Endothelial cell of umbilical vein (primary cell): ENCODE measurements around the gene FANCC. TPM values are rescaled to one million over a fixed set of nuclear protein-coding genes. Genes with fewer than 3 reads are reported as not detected.

Experiments
- Bru-seq: library from RNA; stranded (reverse); fragments of 400-500 nt; gene quantifications from one replicate; lab custom pipeline; 2021; lab: Mats Ljungman, UMichigan
- BruChase-seq, 2 experiments: library from RNA; stranded (reverse); fragments of 400-500 nt; gene quantifications; one replicate each; lab custom pipeline; 2021; lab: Mats Ljungman, UMichigan
- BruUV-seq: library from RNA; stranded (reverse); fragments of 400-500 nt; replicated peaks from 2 replicates; lab custom pipeline; 2021; lab: Mats Ljungman, UMichigan
- CTCF ChIA-PET: fragments of 300-600, 350-600 bp; sonication (Branson Sonifier 250); formaldehyde crosslinking; loops from one replicate; lab custom pipeline; 2021; ENCODE audit warnings: antibody characterized with exemption, inconsistent platforms; lab: Charles Lee
- POLR2A ChIA-PET: fragments of 300-600, 350-600 bp; sonication (Branson Sonifier 250); formaldehyde crosslinking; loops from one replicate; lab custom pipeline; 2021; ENCODE audit warnings: antibody characterized with exemption, inconsistent platforms; lab: Charles Lee
- DNase-seq: peaks from one replicate; pipeline ENCODE4 v3.0.0-alpha.2; 2011; ENCODE audit warnings: low read depth, low spot score
- FAIRE-seq: peaks from 2 replicates; lab custom pipeline; 2011; peaks lifted over from hg19 to GRCh38; lab: Jason Lieb, UNC
- H2AFZ ChIP-seq: 2 replicates; pipeline ENCODE4 v1.6.0; 2012; ENCODE audit warnings: low read depth, low read length, control low read depth, inconsistent platforms
- H3K27ac ChIP-seq: 2 replicates; pipeline ENCODE4 v1.5.1; 2011; ENCODE audit warnings: low read depth, mild to moderate bottlenecking, control low read depth, low read length, moderate library complexity; ENCODE audit not compliant: insufficient read depth
- H3K27me3 ChIP-seq, 2 experiments: 2 replicates each; pipeline versions ENCODE4 v1.6.0 to v1.6.1; 2011; ENCODE audit warnings: low read length in 2 of 2, mixed read lengths in 1 of 2; ENCODE audit not compliant: control insufficient read depth in 2 of 2, insufficient read depth in 2 of 2
- H3K36me3 ChIP-seq, 2 experiments: 2 replicates in 1 of 2; 3 replicates in 1 of 2; pipeline ENCODE4 v1.5.1; 2011; ENCODE audit warnings: low read length in 2 of 2, mild to moderate bottlenecking in 1 of 2, moderate library complexity in 1 of 2; ENCODE audit not compliant: control insufficient read depth in 2 of 2, insufficient read depth in 2 of 2; ENCODE audit errors: extremely low read depth in 1 of 2
- H3K4me1 ChIP-seq: 3 replicates; pipeline ENCODE4 v1.5.1; 2011; ENCODE audit warnings: mild to moderate bottlenecking, low read length; ENCODE audit not compliant: control insufficient read depth, insufficient read depth; ENCODE audit errors: extremely low read depth
- H3K4me2 ChIP-seq: 2 replicates; pipeline ENCODE4 v1.6.1; 2011; ENCODE audit warnings: low read length, control low read depth, mixed read lengths; ENCODE audit not compliant: insufficient read depth
- H3K4me3 ChIP-seq, 3 experiments: fragments of 200-600 bp in 1 of 3; sonication (generic), shearing (Covaris generic) in 1 of 3; replicated peaks in 1 of 3; 2 replicates each; pipeline ENCODE4 v1.5.1; 2011 to 2016; ENCODE audit warnings: control low read depth in 3 of 3, low read length in 3 of 3, mild to moderate bottlenecking in 2 of 3, inconsistent platforms in 1 of 3, low read depth in 1 of 3, moderate library complexity in 1 of 3; ENCODE audit not compliant: insufficient read depth in 1 of 3
- H3K79me2 ChIP-seq: 2 replicates; pipeline ENCODE4 v1.6.0; 2012; ENCODE audit warnings: low read length, inconsistent platforms; ENCODE audit not compliant: control insufficient read depth, insufficient read depth
- H3K9ac ChIP-seq: replicated peaks from 2 replicates; pipeline ENCODE3; 2011; ENCODE audit warnings: low read length, control low read depth; ENCODE audit not compliant: insufficient read depth; ENCODE audit errors: extremely low read depth
- H3K9me1 ChIP-seq: replicated peaks from 3 replicates; pipeline ENCODE4 v1.6.0; 2011; ENCODE audit warnings: mild to moderate bottlenecking, low read length; ENCODE audit not compliant: control insufficient read depth, insufficient read depth; ENCODE audit errors: extremely low read depth
- H3K9me3 ChIP-seq: replicated peaks from 2 replicates; pipeline ENCODE4 v1.5.1; 2012; ENCODE audit warnings: low read length, inconsistent platforms; ENCODE audit not compliant: control insufficient read depth, insufficient read depth
- H4K20me1 ChIP-seq: replicated peaks from 2 replicates; pipeline ENCODE3; 2011; ENCODE audit warnings: mild to moderate bottlenecking, low read length; ENCODE audit not compliant: control insufficient read depth, insufficient read depth; ENCODE audit errors: extremely low read depth
- EZH2 ChIP-seq: IDR thresholded peaks from 2 replicates; pipeline ENCODE4 v1.6.1; 2012; ENCODE audit warnings: borderline replicate concordance, low read depth, mild to moderate bottlenecking, moderate library complexity, low read length, inconsistent platforms; ENCODE audit not compliant: severe bottlenecking
- FOS ChIP-seq: IDR thresholded peaks from 2 replicates; pipeline ENCODE4 v1.6.1; 2011; ENCODE audit warnings: mild to moderate bottlenecking, low read length, moderate library complexity, borderline replicate concordance; ENCODE audit not compliant: insufficient read depth
- GATA2 ChIP-seq: IDR thresholded peaks from 2 replicates; pipeline ENCODE4 v1.7.0; 2011; ENCODE audit warnings: low read depth, mild to moderate bottlenecking, moderate library complexity, mixed read lengths, low read length; ENCODE audit not compliant: insufficient read length, insufficient read depth
- POLR2A ChIP-seq: IDR thresholded peaks from 2 replicates; pipeline ENCODE4 v1.6.1; 2012; ENCODE audit warnings: low read depth, mild to moderate bottlenecking, control low read depth, low read length
- POLR2AphosphoS5 ChIP-seq: IDR thresholded peaks from 2 replicates; pipeline ENCODE4 v1.6.1; 2012; ENCODE audit warnings: low read depth, mild to moderate bottlenecking, control low read depth, low read length, moderate library complexity; ENCODE audit not compliant: insufficient read depth
- dilution Hi-C: fragments of 300-500 bp; cut with MboI; formaldehyde crosslinking; loops from one replicate; pipeline ENCODE4 v1.15.0; 2019; ENCODE audit warnings: low sequenced_read_pairs; ENCODE audit not compliant: extremely low pct_ligation_motif_present
- intact Hi-C: fragments of 100-400 bp; cut with micrococcal nuclease; formaldehyde crosslinking; loops from one replicate; pipeline ENCODE4 v1.10.0; 2022
- long read RNA-seq: library from polyadenylated mRNA; stranded (forward); transcript quantifications from one replicate; pipeline ENCODE4 v2.0.0, GENCODE V29; 2021
- polyA minus RNA-seq, 3 experiments: library from RNA; depleted of rRNA, polyadenylated mRNA; stranded (reverse); fragments of >200 nt; gene quantifications; 1 replicate in 1 of 3; 2 replicates in 2 of 3; pipeline ENCODE4 v1.2.3, GENCODE V29; 2011
- polyA plus RNA-seq, 4 experiments: library from polyadenylated mRNA; depleted of rRNA in 3 of 4; stranded (reverse) in 3 of 4; unstranded in 1 of 4; fragments of >200 nt; gene quantifications; 2 replicates each; pipeline versions ENCODE4 v1.2.1 to v1.2.3, GENCODE V29; 2011 to 2012; ENCODE audit warnings: missing spikeins in 1 of 4
- total RNA-seq: library from RNA; stranded (reverse); gene quantifications from 2 replicates; pipeline ENCODE4 v1.2.3, GENCODE V29; 2021

Gene FANCC
- 13.1 and 14.0 TPM in 2 replicates for total RNA-seq
- polyA plus RNA-seq: 4.6 and 5.7 TPM in 2 replicates
- polyA plus RNA-seq (2011; cell fraction: cytosol; rRNA removed): 6.0 and 6.1 TPM in 2 replicates
- 13.7 and 15.7 TPM in 2 replicates for polyA plus RNA-seq (2011; cell fraction: nucleus; rRNA removed)
- polyA plus RNA-seq (2012): 8.1 and 9.4 TPM in 2 replicates
- polyA minus RNA-seq: 11.4 and 14.7 TPM in 2 replicates
- 15.4 TPM for polyA minus RNA-seq (2011; cell fraction: cytosol; rRNA and poly(A)+ RNA removed)
- polyA minus RNA-seq (2011; cell fraction: nucleus; rRNA and poly(A)+ RNA removed): 19.5 and 31.6 TPM in 2 replicates
- Bru-seq, nascent RNA: percentile 69 among the genes with signal in this experiment
- BruChase-seq, experiment 1, labeled RNA remaining after a 6-hour chase: percentile 53 among the genes with signal in this experiment
- percentile 61 among the genes with signal in this experiment for BruChase-seq, experiment 2, labeled RNA remaining after a 2-hour chase
- long read RNA-seq, full-length matches to known transcripts: 5 of 28 reads
- long read RNA-seq, partial matches to known transcripts: 6 of 28 reads
- long read RNA-seq, other reads (novel, unspliced or antisense): 17 of 28 reads

GRCh38 chr9:95317119-95317892 is at the start of gene FANCC:
FANCC (minus strand) TSS chr9:95317709; CDS start chr9:95249291, 68,418 bp downstream.
- Histone ChIP-seq H3K9me1 (no peaks in the 10 kb centered on the region), H4K20me1 (no peaks in the 10 kb centered on the region), H3K36me3 (no peaks in the 10 kb centered on the region), H3K4me1 (peaks cover 14% of the 10 kb centered on the region), H3K27ac (peak within 1 kb of the TSS; percentile 98), H2AFZ (peak within 1 kb of the TSS; percentile 95), H3K4me2 (peak within 1 kb of the TSS; percentile 97), H3K9me3 (no peaks in the 10 kb centered on the region), H3K4me3 (peak within 1 kb of the TSS; percentile 76 to 96 (median 88)), H3K79me2 (peaks cover 2% of the 10 kb centered on the region), H3K27me3 (peaks cover 0 to 5% of the 10 kb centered on the region in 2 experiments), H3K9ac (peak within 1 kb of the TSS; percentile 97)
- ChIA-PET CTCF (interaction anchor here (0.8 to 1.1 kb wide), 2 partner anchors 53 to 192 kb away, joined by 3 read pairs; no protein-coding TSS in a partner anchor), POLR2A (no interaction called here)
- TF ChIP-seq FOS (peak; percentile 6), POLR2AphosphoS5 (peak; percentile 92), EZH2 (no peak), POLR2A (peak; percentile 72), GATA2 (no peak)
- no TSS peak for BruUV-seq
- DNase-seq (peak; percentile 89), FAIRE-seq (peak; percentile 81)
- dilution Hi-C loops (no loop called here), intact Hi-C loops (loop anchor here (1.0 to 10.0 kb wide), 10 partner anchors 128 to 901 kb away; partner anchors contain the start of gene ERCC6L2)
